Tibial nerve (tissue), 3 donors: Measurements from ENCODE around the gene CAD.

ENCODE experiments used
- POLR2A ChIP-seq, 2 donors: fragments of 450-650 bp; IDR thresholded peaks; one replicate each; pipeline ENCODE4 v1.6.1; 2017; ENCODE audit warnings: antibody characterized with exemption in 2 of 2, mild to moderate bottlenecking in 2 of 2, moderate library complexity in 2 of 2
- TF ChIP-seq, protein P1 (sequence below), 5 experiments: fragments of 200-600 bp in 3 of 5; fragments of 450-650 bp in 2 of 5; sonication (generic) in 3 of 5; IDR thresholded peaks; one replicate each; pipeline ENCODE4 v1.5.1; 2016 to 2019; ENCODE audit warnings: antibody characterized with exemption in 5 of 5, mild to moderate bottlenecking in 3 of 5, moderate library complexity in 2 of 5

DNA sequence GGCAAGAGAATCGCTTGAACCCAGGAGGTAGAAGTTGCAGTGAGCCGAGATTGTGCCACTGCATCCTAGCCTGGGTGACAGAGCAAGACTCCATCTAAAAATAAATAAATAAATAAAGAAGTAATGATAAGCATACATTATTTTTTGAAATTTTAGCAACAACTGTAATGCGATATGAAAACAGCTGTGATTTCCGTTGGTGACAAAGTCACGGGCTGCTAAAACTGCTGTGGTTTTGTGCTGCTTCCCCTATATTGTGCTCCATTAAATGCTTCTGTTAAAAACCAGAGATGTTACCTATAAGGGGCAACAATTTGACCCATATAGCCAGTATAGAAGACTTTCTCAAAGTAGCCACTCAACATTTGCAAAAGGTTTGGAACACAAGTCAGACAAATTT lies 73.4 kb downstream of the CAD start:
- TF ChIP-seq, protein P1, sequence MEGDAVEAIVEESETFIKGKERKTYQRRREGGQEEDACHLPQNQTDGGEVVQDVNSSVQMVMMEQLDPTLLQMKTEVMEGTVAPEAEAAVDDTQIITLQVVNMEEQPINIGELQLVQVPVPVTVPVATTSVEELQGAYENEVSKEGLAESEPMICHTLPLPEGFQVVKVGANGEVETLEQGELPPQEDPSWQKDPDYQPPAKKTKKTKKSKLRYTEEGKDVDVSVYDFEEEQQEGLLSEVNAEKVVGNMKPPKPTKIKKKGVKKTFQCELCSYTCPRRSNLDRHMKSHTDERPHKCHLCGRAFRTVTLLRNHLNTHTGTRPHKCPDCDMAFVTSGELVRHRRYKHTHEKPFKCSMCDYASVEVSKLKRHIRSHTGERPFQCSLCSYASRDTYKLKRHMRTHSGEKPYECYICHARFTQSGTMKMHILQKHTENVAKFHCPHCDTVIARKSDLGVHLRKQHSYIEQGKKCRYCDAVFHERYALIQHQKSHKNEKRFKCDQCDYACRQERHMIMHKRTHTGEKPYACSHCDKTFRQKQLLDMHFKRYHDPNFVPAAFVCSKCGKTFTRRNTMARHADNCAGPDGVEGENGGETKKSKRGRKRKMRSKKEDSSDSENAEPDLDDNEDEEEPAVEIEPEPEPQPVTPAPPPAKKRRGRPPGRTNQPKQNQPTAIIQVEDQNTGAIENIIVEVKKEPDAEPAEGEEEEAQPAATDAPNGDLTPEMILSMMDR (IDR thresholded peaks at IDR 0.05), result no peak
- no peak for TF ChIP-seq POLR2A (IDR thresholded peaks at IDR 0.05)
